Measurements from ENCODE around the gene RASSF6.
"Not testable (repeated sequence)": the region's sequence is repeated elsewhere in the genome, so short reads cannot be mapped to it uniquely, and the experiment has no call there.

Gene RASSF6, protein sequence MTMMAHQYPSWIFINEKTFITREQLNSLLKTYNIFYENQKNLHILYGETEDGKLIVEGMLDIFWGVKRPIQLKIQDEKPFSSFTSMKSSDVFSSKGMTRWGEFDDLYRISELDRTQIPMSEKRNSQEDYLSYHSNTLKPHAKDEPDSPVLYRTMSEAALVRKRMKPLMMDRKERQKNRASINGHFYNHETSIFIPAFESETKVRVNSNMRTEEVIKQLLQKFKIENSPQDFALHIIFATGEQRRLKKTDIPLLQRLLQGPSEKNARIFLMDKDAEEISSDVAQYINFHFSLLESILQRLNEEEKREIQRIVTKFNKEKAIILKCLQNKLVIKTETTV

GRCh38 chr4:73620115-73620792 is at the start of gene RASSF6:
RASSF6 (minus strand) TSS chr4:73620436; CDS start chr4:73611795, 8,641 bp downstream.
- peak; percentile 38 for DNase-seq

DNA sequence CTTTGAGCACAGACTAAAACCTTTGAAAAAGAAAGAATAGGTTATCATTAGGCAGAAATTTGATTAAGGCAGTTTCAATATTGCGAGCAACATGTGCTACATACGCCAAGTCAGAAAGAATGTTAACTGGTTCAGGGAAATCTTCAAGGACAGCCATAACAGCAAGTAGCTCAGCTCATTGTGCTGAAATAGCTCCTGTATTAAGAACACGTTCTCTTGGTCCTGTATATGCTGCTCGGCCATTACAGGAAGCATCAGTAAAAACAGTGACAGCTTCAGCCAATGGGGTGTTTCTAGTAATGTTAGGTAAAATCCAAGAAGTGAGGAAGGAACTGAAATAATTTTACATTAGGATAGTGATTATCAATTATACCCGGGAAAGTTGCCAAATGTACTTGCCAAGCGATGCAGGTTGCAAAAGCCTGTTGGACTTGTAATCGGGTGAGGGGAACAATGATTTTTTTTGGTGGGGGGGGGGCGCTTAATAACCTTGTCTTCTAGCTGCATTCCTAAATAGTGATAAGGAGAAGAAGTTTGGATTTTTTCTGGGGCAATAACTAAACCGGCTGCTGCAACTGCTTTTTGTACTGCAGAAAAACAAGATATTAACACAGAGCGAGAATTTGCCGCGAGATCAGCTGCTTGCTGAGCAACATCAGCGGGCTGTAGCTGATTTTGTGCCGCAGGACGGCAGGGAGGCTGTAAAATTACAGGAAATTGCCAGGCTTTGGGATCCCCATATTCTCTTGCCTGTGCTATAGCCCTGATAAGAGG is 49.4 kb upstream of the RASSF6 start:
- no peak for DNase-seq

GRCh38 chr4:73668782-73669201 is 48.6 kb upstream of the RASSF6 start:
- DNase-seq: no peak

DNA sequence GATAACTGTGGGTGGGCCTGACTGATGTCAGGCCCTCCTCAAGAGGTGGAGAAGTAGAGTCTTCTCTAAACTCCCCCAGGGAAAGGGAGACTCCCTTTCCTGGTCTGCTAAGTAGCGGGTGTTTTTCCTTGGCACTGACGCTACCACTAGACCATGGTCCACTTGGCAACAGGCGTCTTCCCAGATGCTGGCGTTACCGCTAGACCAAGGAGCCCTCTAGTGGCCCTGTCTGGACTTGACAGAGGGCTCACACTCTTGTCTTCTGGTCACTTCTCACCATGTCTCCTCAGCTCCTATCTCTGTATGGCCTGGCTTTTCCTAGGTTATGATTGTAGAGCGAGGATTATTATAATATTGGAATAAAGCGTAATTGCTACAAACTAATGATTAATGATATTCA is 45.7 kb upstream of the RASSF6 start:
- not testable (repeated sequence) for DNase-seq

- DNase-seq: no peak
These were observed 44.2 kb upstream of the RASSF6 start for GRCh38 chr4:73664470-73664869.

GRCh38 chr4:73663576-73663975 is 43.3 kb upstream of the RASSF6 start:
- DNase-seq: no peak

GRCh38 chr4:73662709-73663546 is 42.7 kb upstream of the RASSF6 start:
- DNase-seq: peak; percentile 50

- no peak for DNase-seq
These were observed 41.4 kb upstream of the RASSF6 start for GRCh38 chr4:73661646-73662119.

DNA sequence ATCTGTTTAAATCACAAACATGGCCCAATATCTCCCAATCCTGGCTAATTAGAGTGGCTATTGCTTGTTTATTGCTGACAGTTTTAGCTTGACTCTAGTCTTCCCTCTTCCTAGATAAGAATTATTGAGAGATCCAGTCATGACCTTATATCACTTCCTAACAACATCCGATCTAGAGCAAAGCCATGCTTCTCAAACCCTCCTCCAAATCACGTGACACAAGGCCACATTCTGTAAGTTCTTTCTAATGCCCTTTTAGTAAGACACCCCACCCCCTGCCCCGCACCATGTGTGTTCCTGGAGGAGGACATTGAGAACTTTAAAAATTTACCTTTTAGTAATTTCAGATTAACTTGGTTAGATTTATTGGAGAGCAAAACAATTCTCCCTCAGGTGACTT is 40.6 kb upstream of the RASSF6 start:
- no peak for DNase-seq

DNA sequence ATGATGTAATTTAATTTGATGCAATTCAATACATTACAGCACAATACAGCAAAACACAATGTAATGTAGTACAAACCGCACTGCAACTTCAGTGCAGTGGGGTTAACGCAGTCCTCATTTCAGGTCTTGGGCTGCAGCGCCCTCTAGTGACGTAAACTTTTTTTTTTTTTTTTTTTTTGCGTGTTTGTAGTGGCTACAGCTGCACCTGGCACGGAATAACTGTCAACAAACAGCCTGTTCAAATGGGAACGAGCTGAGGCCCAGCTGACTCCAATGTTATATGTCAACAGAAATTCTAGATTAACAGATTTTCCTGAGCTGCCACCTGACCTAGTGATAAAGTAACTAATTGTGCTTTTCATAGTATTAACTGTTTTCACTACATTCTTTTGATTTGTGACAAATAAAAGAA is 33.5 kb upstream of the RASSF6 start:
- peak; percentile 92 for DNase-seq

DNA sequence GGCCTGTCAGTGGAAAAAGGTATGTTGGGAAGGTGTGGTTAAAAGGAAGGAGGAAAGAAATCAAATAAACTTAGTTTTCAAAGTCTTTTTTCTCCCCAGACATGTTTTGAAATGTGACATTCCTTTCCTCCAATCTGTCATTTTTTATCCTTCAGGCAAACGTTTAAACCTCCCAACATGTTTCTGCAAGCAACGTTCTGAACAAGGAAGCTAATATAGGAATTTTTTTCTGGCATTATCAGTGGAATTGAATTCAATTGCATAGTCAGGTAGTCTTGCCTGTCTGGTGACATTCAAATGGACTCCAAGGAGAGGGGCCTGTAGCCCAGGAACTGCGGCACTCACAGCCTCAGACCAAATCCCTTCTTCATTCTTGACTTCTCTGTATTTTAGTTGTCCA is 30.0 kb upstream of the RASSF6 start:
- no peak for DNase-seq

DNA sequence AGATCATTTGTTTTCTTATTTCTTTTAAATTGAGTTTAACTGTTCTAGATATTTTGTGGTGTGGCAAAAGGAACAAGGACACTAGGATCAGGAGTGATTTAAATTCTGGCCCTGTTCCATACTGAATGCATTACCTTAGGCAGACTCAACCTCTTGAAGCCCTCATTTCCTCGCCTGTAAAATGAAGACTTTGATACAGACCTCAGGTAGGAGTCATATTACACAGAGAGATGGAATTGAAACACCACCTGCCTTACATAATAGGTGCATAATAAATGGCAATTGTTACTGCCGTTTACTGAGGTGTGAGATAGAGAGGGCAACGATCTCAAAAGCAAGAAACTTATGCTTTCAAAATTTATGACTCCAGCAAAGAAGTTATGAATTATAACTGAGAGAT is 28.2 kb upstream of the RASSF6 start:
- no peak for DNase-seq

DNA sequence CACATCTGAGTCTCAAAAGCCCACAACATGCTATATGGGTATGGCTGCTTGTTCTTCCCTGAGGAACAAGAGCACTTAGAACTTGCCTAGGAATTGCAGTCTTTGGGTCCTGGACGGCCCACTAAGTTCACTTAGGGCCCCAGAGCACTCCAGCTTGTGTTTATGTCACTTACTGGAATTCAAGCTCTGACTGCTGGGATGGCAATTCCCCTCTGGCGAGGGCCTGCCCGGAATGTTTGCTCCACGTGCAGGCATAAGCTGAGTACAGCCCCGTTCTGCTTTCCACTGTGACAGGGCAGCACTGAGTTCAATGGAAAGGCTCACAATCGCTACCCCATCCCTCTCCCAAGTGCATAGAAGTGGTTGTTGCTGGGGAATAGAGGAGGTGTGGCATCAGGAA is 25.9 kb upstream of the RASSF6 start:
- no peak for DNase-seq

- no peak for DNase-seq
These were observed 11.5 kb upstream of the RASSF6 start for GRCh38 chr4:73631565-73632226.

DNA sequence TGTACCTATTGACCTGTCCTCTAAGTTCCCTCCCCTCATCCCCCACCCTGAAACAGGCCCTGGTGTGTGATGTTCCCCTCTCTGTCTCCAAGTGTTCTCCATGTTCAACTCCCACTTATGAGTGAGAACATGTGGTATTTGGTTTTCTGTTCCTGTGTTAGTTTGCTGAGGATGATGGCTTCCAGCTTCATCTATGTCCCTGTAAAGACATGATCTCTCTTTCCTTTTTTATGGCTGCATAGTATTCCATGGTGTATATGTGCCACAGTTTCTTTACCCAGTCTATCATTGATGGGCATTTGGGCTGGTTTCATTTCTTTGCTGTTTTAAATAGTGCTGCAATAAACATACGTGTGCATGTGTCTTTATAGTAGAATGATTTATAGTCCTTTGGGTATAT is 8.6 kb upstream of the RASSF6 start:
- not testable (repeated sequence) for DNase-seq

GRCh38 chr4:73621357-73621756 is 1.1 kb upstream of the RASSF6 start:
- no peak for DNase-seq

DNA sequence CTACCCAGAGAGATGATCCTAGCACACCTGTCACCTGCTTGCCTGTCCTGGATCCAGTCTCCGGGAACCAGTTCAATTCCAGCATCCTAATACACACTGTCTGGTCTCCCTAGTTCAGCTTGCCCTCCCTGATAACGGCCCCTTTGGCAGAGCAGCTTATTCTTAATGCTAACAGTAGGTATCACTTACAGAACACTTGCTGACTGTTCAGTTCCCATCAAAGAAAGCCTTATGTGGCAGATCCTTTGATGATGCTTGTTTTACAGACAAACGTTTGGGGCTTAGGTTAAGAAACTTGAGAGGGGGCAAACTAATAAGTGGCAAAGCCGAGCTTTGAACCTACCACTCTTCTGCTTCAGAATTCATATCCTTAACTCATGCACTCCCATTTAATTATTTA is 890 bp downstream of the RASSF6 start:
- no peak for DNase-seq

- no peak for DNase-seq
These were observed 3.0 kb downstream of the RASSF6 start for GRCh38 chr4:73617256-73617655.

- no peak for DNase-seq
These were observed 4.6 kb downstream of the RASSF6 start for GRCh38 chr4:73615613-73616012.

- DNase-seq: no peak
These were observed 5.8 kb downstream of the RASSF6 start for GRCh38 chr4:73614311-73614867.

DNA sequence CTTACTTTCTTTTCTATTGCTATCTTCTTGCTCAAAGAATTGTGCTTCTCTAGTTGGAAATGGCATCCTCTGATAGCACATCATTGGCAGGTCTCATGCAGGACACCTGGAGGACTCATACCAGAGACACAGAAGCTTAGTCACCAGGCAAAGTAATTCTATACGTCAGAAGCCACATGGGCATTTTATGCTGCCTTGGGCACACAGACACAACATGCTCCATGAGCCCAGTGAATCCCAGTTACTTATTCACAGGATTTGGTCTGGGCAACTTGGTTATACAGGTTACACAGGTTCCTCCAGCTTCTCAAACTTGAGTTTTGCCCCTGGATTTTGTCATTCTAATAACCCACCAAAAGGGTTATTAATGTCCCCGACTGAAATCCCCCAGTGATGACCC is 7.1 kb downstream of the RASSF6 start:
- no peak for DNase-seq

DNA sequence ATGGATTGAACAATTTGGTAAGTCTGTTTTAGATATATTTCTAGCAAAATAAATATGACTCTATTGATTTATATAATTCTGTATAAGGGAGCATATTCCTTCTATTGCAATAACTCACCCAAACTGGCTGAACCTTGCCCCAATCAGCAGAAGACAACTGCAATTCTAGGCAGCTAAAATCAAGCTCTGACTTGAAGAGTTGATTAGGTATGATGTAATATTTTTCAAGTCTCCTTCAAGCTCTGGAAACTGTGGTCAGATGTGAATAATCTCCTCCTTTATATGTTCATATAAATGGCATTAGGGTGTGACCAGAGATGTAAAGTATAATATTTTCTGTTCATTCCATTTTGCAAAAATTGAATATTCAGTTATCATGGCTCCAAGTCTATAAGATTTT is 8.2 kb downstream of the RASSF6 start:
- no peak for DNase-seq

Data from eye (tissue), 1 donor.